DMS79 treated with DMSO at 0.1 percent for 48 hours (cell line): ENCODE results near the gene SPATA13.
"Not testable (repeated sequence)": the region's sequence is repeated elsewhere in the genome, so short reads cannot be mapped to it uniquely, and the experiment has no call there.

Experiments
- DNase-seq: peaks from one replicate; lab custom pipeline; 2025; lab: John Stamatoyannopoulos, UW

SPATA13 gene

DNA sequence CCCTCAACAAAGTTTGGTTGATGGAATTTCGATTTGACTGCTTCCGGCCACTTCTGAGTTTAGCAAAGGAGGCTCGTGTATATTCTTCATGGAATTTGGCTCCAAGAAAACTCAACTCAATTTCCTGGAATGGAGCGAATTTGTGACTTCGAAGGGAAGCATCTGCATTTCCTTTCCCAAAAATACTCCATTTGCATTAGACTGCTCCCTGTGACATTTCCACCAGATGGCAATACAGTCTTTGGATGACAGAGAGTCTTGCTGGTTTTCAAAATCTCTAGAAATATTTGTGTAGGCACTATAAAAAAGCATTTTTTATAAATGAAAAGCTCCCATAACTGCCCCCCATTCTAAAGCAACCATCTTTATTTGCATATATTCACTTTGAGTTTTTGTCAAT is 152.9 kb downstream of the SPATA13 start:
- no peak for DNase-seq

DNA sequence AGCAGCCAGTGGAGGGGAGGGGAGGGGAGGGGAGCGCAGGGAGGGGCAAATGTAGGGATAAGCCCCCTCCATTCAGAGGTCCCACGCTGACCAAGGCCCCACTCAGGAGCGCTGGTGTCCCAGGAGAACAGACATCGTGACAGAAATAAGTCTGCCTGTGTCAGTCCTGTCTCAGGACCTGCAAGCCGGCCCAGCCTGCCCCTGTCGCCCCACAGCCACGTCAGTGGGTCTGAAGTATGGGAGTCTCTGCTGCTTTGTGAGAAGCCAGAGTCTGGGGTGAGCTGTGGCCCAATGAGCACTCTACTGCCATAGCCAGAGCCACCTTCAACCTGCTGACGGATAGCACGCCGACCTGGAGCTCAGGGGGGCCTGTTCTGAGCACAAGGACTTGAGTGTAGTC is 157.3 kb downstream of the SPATA13 start:
- not testable (repeated sequence) for DNase-seq

GRCh38 chr13:24318878-24319277 is 158.4 kb downstream of the SPATA13 start:
- not testable (repeated sequence) for DNase-seq

- DNase-seq = not testable (repeated sequence)
Measured at GRCh38 chr13:24319641-24320040, 159.1 kb downstream of the SPATA13 start.

GRCh38 chr13:24321416-24321815 is 160.9 kb downstream of the SPATA13 start:
- DNase-seq = not testable (repeated sequence)

DNA sequence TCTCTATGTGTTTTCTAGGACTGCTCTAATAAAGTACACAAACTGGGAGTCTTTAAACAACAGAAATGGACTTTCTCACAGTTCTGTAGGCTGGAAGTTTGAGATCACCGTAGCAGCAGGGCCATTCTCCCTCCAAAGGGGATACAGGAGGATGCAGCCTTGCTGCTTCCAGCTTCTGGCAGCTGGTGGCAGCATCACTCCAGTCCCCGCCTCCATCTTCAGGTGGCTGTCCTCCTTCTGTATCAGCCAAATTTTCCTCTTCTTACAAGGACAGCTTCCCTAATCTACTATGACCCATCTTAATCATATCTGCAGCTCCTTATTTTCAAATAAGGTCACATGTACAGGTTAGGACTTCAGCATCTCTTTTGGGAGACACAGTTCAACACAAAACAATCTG is 161.9 kb downstream of the SPATA13 start:
- DNase-seq = not testable (repeated sequence)

DNA sequence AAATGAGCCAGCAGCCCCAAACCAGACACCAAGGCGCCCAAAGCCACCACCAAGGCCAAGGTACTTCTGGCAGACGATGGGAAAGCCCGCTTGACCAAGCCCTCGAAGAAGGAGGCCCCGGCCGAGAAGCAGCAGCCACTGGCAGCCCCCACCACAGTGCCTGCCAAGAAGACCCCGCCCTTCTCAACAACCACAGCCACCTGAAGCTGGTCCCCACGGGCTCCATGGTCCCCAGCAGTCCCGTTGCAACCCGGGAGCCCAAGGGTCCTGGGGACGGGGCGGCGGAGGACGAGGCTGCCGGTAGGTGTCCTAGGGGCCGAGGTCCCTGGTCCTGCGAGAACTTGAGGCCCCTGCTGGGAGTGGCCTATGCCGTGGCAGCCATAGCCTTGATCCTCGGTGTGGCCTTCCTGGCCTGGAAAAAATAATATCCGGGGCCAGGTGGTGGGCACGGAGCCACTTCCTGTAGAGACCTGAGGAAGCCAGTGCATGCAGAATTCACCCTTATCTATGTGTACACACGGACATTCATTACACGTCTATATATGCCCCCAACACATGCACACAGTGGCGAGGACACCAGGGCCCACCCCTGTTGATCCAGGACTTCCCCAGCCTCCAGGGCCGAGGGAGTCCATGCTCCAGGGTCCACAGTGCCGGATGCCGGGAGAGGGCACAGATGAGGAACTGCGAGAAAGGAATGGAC is 162.7 kb downstream of the SPATA13 start:
- DNase-seq = no peak

GRCh38 chr13:24323739-24324075 is 163.2 kb downstream of the SPATA13 start:
- no peak for DNase-seq

DNA sequence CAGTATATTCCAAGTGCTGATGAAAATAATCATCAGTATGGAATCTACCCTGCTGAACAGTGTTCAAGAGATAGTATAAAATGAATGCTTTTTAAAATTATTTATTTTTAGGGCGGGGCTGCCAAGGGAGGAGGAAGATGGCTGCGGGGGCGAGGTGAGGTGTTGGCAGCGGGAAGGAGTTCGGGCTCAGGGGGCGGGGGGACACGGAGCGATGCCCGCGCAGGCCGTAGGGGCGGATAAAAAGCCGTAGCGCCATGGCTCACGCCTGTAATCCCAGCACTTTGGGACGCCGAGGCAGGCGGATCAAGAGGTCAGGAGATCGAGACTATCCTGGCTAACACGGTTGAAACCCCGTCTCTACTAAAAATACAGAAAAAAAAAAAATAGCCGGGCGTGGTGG is 167.1 kb downstream of the SPATA13 start:
- not testable (repeated sequence) for DNase-seq

GRCh38 chr13:24328145-24328544 is 167.6 kb downstream of the SPATA13 start:
- no peak for DNase-seq

DNA sequence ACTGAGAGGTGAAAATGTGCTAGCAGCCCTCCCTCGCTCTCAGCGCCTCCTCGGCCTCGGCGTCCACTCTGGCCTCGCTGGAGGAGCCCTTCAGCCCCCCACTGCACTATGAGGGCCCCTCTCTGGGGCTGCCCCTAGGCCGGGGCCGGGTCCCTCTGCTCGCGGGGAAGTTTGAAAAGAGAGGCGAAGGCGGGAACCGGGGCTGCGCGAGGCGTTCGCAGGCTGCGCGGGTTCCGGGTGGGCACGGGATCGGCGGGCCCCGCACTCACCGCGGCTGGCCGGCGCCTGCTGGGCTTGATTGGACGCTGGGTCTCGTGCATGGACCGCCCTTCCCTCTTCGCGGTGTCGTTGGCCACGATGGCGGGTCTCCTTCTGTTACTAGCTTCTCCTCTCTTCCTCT is 178.2 kb downstream of the SPATA13 start:
- no peak for DNase-seq

- DNase-seq = no peak
Measured at GRCh38 chr13:24339937-24340607, 179.6 kb downstream of the SPATA13 start.

- DNase-seq = no peak
Measured at GRCh38 chr13:24340608-24340955, 180.1 kb downstream of the SPATA13 start.

- no peak for DNase-seq
Measured at GRCh38 chr13:24341439-24341838, 180.9 kb downstream of the SPATA13 start.

DNA sequence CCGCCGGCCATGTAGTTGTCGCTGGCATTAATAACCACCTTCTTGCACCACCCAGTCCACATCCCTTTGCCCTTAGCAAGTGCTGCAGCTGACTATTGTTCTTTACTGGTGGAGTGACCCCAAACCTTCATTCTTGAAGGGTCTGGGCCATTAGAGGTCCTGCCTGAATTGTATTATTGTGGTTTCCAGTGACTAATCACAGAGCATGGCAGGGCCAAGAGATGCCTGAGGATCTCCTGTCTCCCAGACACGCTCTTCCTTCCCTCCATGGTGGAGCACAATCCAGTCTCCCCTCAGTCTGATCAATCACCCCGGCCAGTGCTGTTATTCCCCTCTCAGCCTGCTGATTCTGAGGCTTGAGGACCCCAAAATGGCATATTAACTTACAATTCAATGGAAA is 187.9 kb downstream of the SPATA13 start:
- no peak for DNase-seq

DNA sequence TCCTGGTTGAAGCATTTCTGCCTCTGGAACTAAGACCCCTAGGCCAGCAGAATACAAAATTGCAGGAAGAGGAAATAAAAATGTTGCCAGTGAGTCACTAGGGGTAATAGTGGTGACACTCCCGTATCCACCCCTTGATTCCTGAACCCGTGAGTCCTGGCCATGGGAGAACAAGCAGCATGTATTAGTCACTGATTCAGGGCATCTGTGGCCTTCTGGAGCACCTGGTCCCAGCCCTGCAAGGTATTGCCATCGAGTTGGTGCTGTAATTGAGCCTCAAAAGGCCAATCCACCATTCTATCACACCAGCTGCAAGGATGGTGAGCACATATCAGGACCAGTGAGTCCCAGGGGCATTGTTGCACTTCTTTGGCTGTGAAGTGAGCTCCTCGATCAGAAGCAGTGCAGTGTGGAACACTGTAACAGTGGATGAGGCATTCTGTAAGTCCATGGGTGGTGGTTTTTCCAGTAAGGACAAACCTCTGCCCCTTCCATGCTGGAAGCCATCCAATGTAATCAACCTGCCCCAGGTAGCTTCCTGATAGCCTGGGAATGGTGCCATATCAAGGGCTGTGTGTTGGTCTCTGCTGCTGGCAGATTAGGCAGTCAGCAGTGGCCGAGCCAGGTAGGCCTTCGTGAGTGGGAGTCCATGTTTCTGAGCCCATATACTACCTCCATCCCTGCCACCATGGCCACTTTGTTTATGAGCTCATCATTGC is 188.4 kb downstream of the SPATA13 start:
- no peak for DNase-seq

DNA sequence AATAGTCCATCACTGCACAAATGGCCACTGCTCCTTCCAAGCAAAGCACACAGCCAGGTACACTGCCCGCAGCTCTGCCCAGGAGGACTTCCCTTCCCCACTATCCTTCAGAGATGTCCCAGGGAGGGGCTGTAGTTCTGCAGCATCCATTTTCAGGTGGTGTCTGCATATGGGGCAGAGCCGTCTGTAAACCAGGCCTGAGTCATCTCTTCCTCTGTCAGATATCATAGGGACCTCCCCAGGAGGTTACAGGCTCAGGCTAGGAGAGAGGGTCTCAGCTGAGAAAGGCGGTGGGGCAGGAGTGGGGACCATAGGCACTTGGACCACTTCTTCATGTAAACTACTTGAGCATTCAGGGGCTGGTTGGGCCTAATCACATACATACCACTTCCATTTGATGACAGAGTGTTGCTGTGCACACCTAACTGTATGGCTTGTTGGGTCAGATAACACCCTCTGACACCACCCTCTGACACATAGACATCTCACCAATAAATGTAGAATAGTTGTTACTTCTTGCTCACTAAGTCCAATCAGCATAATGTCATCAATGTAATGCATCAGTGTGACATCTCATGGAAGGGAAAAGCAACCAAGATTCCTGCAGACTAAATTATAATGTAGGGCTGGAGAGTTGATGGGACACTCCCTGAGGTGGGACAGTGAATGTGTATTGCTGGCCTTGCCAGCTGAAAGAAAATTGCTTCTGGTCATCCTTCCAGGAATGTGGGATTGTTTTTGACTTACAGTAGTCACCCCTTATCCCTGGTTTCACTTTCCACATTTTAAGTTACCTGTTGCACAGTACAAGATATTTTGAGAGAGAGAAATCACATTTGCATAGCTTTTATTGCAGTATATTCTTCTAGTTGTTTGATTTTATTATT is 189.5 kb downstream of the SPATA13 start:
- DNase-seq = not testable (repeated sequence)

GRCh38 chr13:24351423-24351822 is 190.9 kb downstream of the SPATA13 start:
- no peak for DNase-seq

DNA sequence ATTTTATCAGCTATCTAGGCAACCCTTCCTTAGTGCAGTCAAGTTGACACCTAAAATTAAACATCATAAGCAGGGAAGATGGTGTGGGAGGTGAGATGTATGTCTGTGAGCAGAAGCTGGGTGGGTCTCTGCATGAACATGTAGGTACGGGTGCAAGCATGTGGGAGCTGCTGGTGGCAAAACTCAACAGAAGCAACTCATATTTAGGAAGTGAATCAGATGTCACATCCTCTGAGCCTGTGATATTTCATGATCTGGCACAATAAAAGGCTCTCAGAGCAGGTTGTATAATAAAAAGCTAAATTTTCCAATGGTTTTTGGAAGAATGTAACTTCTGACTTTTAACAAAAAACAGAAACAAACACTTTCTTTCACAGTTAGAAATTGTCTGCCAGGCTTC is 193.2 kb downstream of the SPATA13 start:
- no peak for DNase-seq

DNA sequence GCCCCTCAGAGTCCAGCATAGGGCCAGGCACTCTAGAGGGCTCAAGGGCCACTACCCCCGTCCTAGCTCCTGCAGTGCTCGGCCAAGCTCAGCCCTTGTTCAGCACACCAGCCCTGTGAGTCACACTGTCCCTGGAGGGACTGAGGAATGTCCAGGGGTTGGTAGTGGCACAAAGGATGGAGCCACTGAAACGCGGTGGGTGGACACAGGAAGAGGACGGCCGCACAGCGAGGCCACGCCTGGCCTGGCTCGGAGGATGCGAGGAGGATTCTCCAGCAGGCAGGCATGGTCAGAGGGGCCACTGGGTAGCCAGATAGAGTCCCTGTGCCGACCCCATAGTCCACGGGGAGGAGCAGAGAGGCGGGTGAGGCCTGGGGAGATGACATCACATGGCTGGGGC is 194.6 kb downstream of the SPATA13 start:
- no peak for DNase-seq

- no peak for DNase-seq
Measured at GRCh38 chr13:24356270-24356669, 195.8 kb downstream of the SPATA13 start.
